NT2/D1 (cell line): Measurements from ENCODE around the gene DDB1.
A peak's percentile ranks its signal among the peaks of the same experiment; 100 is the strongest.

Source experiments
- DNase-seq: peaks from one replicate; pipeline ENCODE4 v3.0.0-alpha.2; 2011; ENCODE audit warnings: low read depth, low spot score
- H3K27me3 ChIP-seq: 2 replicates; pipeline ENCODE4 v1.6.0; 2011; ENCODE audit warnings: mild to moderate bottlenecking; ENCODE audit not compliant: insufficient read length, insufficient read depth
- H3K36me3 ChIP-seq: 2 replicates; pipeline ENCODE4 v1.6.1; 2011; ENCODE audit warnings: mild to moderate bottlenecking, low read length, mixed read lengths; ENCODE audit not compliant: insufficient read depth, insufficient read length
- H3K4me1 ChIP-seq: 2 replicates; pipeline ENCODE4 v1.5.1; 2011; ENCODE audit not compliant: insufficient read depth, insufficient read length
- H3K4me3 ChIP-seq: 2 replicates; pipeline ENCODE4 v1.5.1; 2011; ENCODE audit warnings: low read depth; ENCODE audit not compliant: insufficient read length
- H3K9ac ChIP-seq: 2 replicates; pipeline ENCODE4 v1.6.0; 2011; ENCODE audit warnings: low read depth; ENCODE audit not compliant: insufficient read length
- H3K9me3 ChIP-seq: 2 replicates; pipeline ENCODE4 v1.5.1; 2011; ENCODE audit warnings: mild to moderate bottlenecking, low read length; ENCODE audit not compliant: insufficient read depth
- SUZ12 ChIP-seq: IDR thresholded peaks from 2 replicates; pipeline ENCODE4 v1.6.1; 2011; ENCODE audit not compliant: insufficient read length, insufficient read depth; ENCODE audit errors: extremely low read depth
- YY1 ChIP-seq: IDR thresholded peaks from 2 replicates; pipeline ENCODE4 v1.6.1; 2011; ENCODE audit not compliant: insufficient read length, insufficient read depth
- ZNF274 ChIP-seq: IDR thresholded peaks from 2 replicates; pipeline ENCODE4 v1.6.1; 2011; ENCODE audit warnings: mild to moderate bottlenecking, low read depth, low read length

DDB1 gene

GRCh38 chr11:61279934-61280659, 52.8 kb downstream of the DDB1 start:
- H3K36me3 ChIP-seq: peaks cover 50% of the 10 kb centered on the region
- TF ChIP-seq SUZ12 (no peak), YY1 (no peak), ZNF274 (no peak)
- DNase-seq: no peak
- peak overlapping the region; percentile 59 for H3K9ac ChIP-seq
- peaks cover 13% of the 10 kb centered on the region for H3K27me3 ChIP-seq
- H3K4me3 ChIP-seq: no peak overlapping the region
- H3K4me1 ChIP-seq: peaks cover 27% of the 10 kb centered on the region
- H3K9me3 ChIP-seq: no peaks in the 10 kb centered on the region

GRCh38 chr11:61278001-61278470, 54.9 kb downstream of the DDB1 start:
- no peak overlapping the region for H3K4me3 ChIP-seq
- TF ChIP-seq YY1 (no peak), SUZ12 (no peak), ZNF274 (no peak)
- peaks cover 47% of the 10 kb centered on the region for H3K36me3 ChIP-seq
- H3K27me3 ChIP-seq: peaks cover 10% of the 10 kb centered on the region
- DNase-seq: no peak
- no peaks in the 10 kb centered on the region for H3K9me3 ChIP-seq
- H3K9ac ChIP-seq: peak overlapping the region; percentile 12
- H3K4me1 ChIP-seq: peaks cover 37% of the 10 kb centered on the region

GRCh38 chr11:61277186-61278000, 55.5 kb downstream of the DDB1 start:
- no peaks in the 10 kb centered on the region for H3K9me3 ChIP-seq
- no peak overlapping the region for H3K4me3 ChIP-seq
- peaks cover 37% of the 10 kb centered on the region for H3K4me1 ChIP-seq
- peak overlapping the region; percentile 12 for H3K9ac ChIP-seq
- TF ChIP-seq SUZ12 (no peak), YY1 (no peak), ZNF274 (no peak)
- no peak for DNase-seq
- H3K27me3 ChIP-seq: peaks cover 5% of the 10 kb centered on the region
- H3K36me3 ChIP-seq: peaks cover 46% of the 10 kb centered on the region

GRCh38 chr11:61275191-61275590, 57.7 kb downstream of the DDB1 start:
- H3K36me3 ChIP-seq: peaks cover 38% of the 10 kb centered on the region
- no peak overlapping the region for H3K9ac ChIP-seq
- DNase-seq: no peak
- H3K27me3 ChIP-seq: no peaks in the 10 kb centered on the region
- TF ChIP-seq YY1 (no peak), ZNF274 (no peak), SUZ12 (no peak)
- H3K9me3 ChIP-seq: no peaks in the 10 kb centered on the region
- peaks cover 21% of the 10 kb centered on the region for H3K4me1 ChIP-seq
- H3K4me3 ChIP-seq: no peak overlapping the region

GRCh38 chr11:61274084-61274483, 58.8 kb downstream of the DDB1 start:
- no peak overlapping the region for H3K4me3 ChIP-seq
- TF ChIP-seq ZNF274 (no peak), YY1 (no peak), SUZ12 (no peak)
- peaks cover 34% of the 10 kb centered on the region for H3K36me3 ChIP-seq
- no peaks in the 10 kb centered on the region for H3K27me3 ChIP-seq
- no peak overlapping the region for H3K9ac ChIP-seq
- peaks cover 20% of the 10 kb centered on the region for H3K4me1 ChIP-seq
- DNase-seq: no peak
- H3K9me3 ChIP-seq: no peaks in the 10 kb centered on the region

GRCh38 chr11:61273178-61274078, 59.5 kb downstream of the DDB1 start:
- Histone ChIP-seq H3K4me3 (no peak overlapping the region), H3K36me3 (peaks cover 39% of the 10 kb centered on the region), H3K9ac (no peak overlapping the region), H3K27me3 (no peaks in the 10 kb centered on the region), H3K4me1 (peaks cover 19% of the 10 kb centered on the region), H3K9me3 (no peaks in the 10 kb centered on the region)
- TF ChIP-seq YY1 (no peak), SUZ12 (no peak), ZNF274 (no peak)
- DNase-seq: no peak
